H1 (cell line): ENCODE measurements around the gene NUFIP2.

ENCODE experiments used
- ATF2 ChIP-seq: IDR thresholded peaks from 2 replicates; pipeline ENCODE4 v1.6.1; 2012; ENCODE audit warnings: low read length, inconsistent platforms
- ATF3 ChIP-seq: IDR thresholded peaks from 2 replicates; pipeline ENCODE4 v1.6.1; 2011; ENCODE audit warnings: low read depth, mild to moderate bottlenecking, low read length; ENCODE audit not compliant: insufficient read depth
- CHD2 ChIP-seq: IDR thresholded peaks from 2 replicates; pipeline ENCODE4 v1.6.1; 2012; ENCODE audit warnings: low read length, improper control_type of control experiment
- CTCF ChIP-seq, 3 experiments: IDR thresholded peaks; 1 replicate in 2 of 3; 2 replicates in 1 of 3; pipeline versions ENCODE4 v1.5.1 to v1.6.1; 2011; ENCODE audit warnings: low read length in 3 of 3, mild to moderate bottlenecking in 3 of 3, inconsistent platforms in 2 of 3, low read depth in 1 of 3, moderate library complexity in 1 of 3; ENCODE audit not compliant: insufficient read depth in 1 of 3; ENCODE audit errors: control extremely low read depth in 1 of 3
- EGR1 ChIP-seq: IDR thresholded peaks from 2 replicates; pipeline ENCODE4 v1.6.1; 2011; ENCODE audit warnings: low read depth, low read length, borderline replicate concordance
- EZH2 ChIP-seq: fragments of 200-600 bp; sonication (generic); IDR thresholded peaks from 2 replicates; pipeline ENCODE4 v1.7.1; 2012; ENCODE audit warnings: low read depth, mild to moderate bottlenecking, moderate library complexity, low read length, inconsistent platforms; ENCODE audit not compliant: severe bottlenecking
- MAX ChIP-seq: IDR thresholded peaks from 2 replicates; pipeline ENCODE4 v1.6.1; 2012; ENCODE audit warnings: inconsistent platforms
- POLR2A ChIP-seq, 2 experiments: IDR thresholded peaks; 1 replicate in 1 of 2; 2 replicates in 1 of 2; pipeline ENCODE4 v1.6.1; 2011; ENCODE audit warnings: low read depth in 2 of 2, low read length in 2 of 2, mild to moderate bottlenecking in 2 of 2; ENCODE audit errors: control extremely low read depth in 1 of 2
- POLR2AphosphoS5 ChIP-seq: IDR thresholded peaks from 2 replicates; pipeline ENCODE4 v1.6.1; 2011; ENCODE audit warnings: low read depth, low read length
- ZNF274 ChIP-seq: IDR thresholded peaks from 2 replicates; pipeline ENCODE4 v1.7.0; 2012; ENCODE audit warnings: low read length, borderline replicate concordance; ENCODE audit errors: extremely low read depth

GRCh38 chr17:29263916-29264315 lies 30.0 kb downstream of the NUFIP2 start:
- TF ChIP-seq POLR2A (IDR thresholded peaks at IDR 0.05; ENCODE audit: control extremely low read depth in 1 of 2, low read depth in 2 of 2, low read length in 2 of 2) (no peak), EGR1 (no peak), MAX (no peak), ATF3 (no peak), CHD2 (no peak), CTCF (IDR thresholded peaks at IDR 0.05; ENCODE audit: control extremely low read depth in 1 of 3, insufficient read depth in 1 of 3, low read depth in 1 of 3, low read length in 3 of 3) (no peak), POLR2AphosphoS5 (no peak), ATF2 (no peak), ZNF274 (no peak), EZH2 (no peak)
